ENCODE measurements around the gene SOX6. TPM values are rescaled to one million over a fixed set of nuclear protein-coding genes. Genes with fewer than 3 reads are reported as not detected.

Gene SOX6
- polyA plus RNA-seq, 1 donor from 2014 or later: 2.2 TPM

DNA sequence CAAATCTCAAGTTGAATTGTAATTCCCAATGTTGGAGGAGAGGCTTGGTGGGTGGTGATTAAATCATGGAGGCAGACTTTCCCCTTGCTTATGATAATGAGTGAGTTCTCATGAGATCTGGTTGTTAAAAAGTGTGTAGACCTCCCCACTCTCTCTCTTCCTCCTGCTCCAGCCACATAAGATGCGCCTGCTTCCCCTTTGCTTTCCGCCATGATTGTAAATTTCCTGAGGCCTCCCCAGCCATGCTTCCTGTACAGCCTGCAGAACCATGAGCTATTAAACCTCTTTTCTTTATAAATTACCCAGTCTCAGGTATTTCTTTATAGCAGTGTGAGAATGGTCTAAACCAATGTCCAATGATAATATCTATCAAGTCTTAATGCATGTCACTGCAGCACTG lies 34.2 kb downstream of the SOX6 start:
- H3K9me2 ChIP-seq (ENCODE audit: insufficient read depth, low read length): no peaks in the 10 kb centered on the region

DNA sequence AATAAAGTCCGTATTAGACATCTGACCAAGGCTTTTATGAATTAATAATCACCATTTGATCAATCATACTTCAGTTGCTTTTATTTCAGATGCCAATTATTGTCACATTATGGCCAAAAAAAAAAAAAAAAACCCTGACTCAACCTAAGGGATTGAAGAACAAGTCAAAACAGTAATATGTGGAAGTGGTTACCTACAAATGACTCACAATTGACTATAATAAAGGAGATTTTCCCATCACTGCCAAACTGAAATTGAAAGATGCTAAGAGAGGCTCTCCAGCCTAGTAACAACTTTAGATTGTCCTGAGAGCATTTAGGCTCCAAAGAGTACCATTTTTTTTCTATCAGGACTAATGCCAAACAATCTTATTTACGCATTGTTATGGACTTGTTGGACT lies 35.2 kb downstream of the SOX6 start:
- Histone ChIP-seq H2AFZ (ENCODE audit: low read depth, low read length) (no peak overlapping the region), H3K9me2 (ENCODE audit: insufficient read depth, low read length) (no peaks in the 10 kb centered on the region), H3K27ac (ENCODE audit: low read length) (no peak overlapping the region), H3F3A (ENCODE audit: insufficient read depth, low read length, poor library complexity, severe bottlenecking) (no peaks in the 10 kb centered on the region), H3K36me3 (ENCODE audit: insufficient read depth, low read length) (no peaks in the 10 kb centered on the region), H3K4me3 (ENCODE audit: low read length) (no peak overlapping the region), H4K20me1 (ENCODE audit: insufficient read depth) (no peaks in the 10 kb centered on the region), H3K4me2 (ENCODE audit: low read length) (no peak overlapping the region), H3K9me3 (ENCODE audit: low read length) (no peaks in the 10 kb centered on the region), H3K9ac (ENCODE audit: low read length) (no peak overlapping the region), H3K79me2 (replicated peaks; ENCODE audit: insufficient read depth, low read length) (no peaks in the 10 kb centered on the region), H3K27me3 (ENCODE audit: insufficient read depth, low read depth, low read length) (no peaks in the 10 kb centered on the region)
- no peak for TF ChIP-seq SMC3 (conservative IDR thresholded peaks at IDR 0.05; ENCODE audit: poor library complexity)
- TF ChIP-seq POLR2AphosphoS5 (IDR thresholded peaks at IDR 0.05): peak; percentile 46
- TF ChIP-seq, protein P1, sequence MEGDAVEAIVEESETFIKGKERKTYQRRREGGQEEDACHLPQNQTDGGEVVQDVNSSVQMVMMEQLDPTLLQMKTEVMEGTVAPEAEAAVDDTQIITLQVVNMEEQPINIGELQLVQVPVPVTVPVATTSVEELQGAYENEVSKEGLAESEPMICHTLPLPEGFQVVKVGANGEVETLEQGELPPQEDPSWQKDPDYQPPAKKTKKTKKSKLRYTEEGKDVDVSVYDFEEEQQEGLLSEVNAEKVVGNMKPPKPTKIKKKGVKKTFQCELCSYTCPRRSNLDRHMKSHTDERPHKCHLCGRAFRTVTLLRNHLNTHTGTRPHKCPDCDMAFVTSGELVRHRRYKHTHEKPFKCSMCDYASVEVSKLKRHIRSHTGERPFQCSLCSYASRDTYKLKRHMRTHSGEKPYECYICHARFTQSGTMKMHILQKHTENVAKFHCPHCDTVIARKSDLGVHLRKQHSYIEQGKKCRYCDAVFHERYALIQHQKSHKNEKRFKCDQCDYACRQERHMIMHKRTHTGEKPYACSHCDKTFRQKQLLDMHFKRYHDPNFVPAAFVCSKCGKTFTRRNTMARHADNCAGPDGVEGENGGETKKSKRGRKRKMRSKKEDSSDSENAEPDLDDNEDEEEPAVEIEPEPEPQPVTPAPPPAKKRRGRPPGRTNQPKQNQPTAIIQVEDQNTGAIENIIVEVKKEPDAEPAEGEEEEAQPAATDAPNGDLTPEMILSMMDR (IDR thresholded peaks at IDR 0.05; ENCODE audit: poor library complexity, severe bottlenecking): no peak
- TF ChIP-seq, protein P2, sequence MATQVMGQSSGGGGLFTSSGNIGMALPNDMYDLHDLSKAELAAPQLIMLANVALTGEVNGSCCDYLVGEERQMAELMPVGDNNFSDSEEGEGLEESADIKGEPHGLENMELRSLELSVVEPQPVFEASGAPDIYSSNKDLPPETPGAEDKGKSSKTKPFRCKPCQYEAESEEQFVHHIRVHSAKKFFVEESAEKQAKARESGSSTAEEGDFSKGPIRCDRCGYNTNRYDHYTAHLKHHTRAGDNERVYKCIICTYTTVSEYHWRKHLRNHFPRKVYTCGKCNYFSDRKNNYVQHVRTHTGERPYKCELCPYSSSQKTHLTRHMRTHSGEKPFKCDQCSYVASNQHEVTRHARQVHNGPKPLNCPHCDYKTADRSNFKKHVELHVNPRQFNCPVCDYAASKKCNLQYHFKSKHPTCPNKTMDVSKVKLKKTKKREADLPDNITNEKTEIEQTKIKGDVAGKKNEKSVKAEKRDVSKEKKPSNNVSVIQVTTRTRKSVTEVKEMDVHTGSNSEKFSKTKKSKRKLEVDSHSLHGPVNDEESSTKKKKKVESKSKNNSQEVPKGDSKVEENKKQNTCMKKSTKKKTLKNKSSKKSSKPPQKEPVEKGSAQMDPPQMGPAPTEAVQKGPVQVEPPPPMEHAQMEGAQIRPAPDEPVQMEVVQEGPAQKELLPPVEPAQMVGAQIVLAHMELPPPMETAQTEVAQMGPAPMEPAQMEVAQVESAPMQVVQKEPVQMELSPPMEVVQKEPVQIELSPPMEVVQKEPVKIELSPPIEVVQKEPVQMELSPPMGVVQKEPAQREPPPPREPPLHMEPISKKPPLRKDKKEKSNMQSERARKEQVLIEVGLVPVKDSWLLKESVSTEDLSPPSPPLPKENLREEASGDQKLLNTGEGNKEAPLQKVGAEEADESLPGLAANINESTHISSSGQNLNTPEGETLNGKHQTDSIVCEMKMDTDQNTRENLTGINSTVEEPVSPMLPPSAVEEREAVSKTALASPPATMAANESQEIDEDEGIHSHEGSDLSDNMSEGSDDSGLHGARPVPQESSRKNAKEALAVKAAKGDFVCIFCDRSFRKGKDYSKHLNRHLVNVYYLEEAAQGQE (IDR thresholded peaks at IDR 0.05; ENCODE audit: borderline replicate concordance): peak; percentile 52
- TF ChIP-seq RAD21 (conservative IDR thresholded peaks at IDR 0.05): no peak
- TF ChIP-seq EZH2 (IDR thresholded peaks at IDR 0.05; ENCODE audit: borderline replicate concordance, insufficient read depth, low read length, poor library complexity, severe bottlenecking): no peak
- no peak for TF ChIP-seq MXI1 (conservative IDR thresholded peaks at IDR 0.05; ENCODE audit: poor library complexity, severe bottlenecking)
- TF ChIP-seq EP300 (conservative IDR thresholded peaks at IDR 0.05; ENCODE audit: poor library complexity, severe bottlenecking): peak; percentile 79
- TF ChIP-seq TAF1 (IDR thresholded peaks at IDR 0.05; ENCODE audit: low read depth): no peak

More for the DNA sequence above, 34.2 kb downstream of the SOX6 start:
- TF ChIP-seq SMC3 (conservative IDR thresholded peaks at IDR 0.05; ENCODE audit: poor library complexity) (no peak), MXI1 (conservative IDR thresholded peaks at IDR 0.05; ENCODE audit: poor library complexity, severe bottlenecking) (no peak)
- Histone ChIP-seq H3K9me3 (ENCODE audit: low read length) (no peaks in the 10 kb centered on the region), H3K4me2 (ENCODE audit: low read length) (no peak overlapping the region), H3K9ac (ENCODE audit: low read length) (no peak overlapping the region), H3K79me2 (replicated peaks; ENCODE audit: insufficient read depth, low read length) (no peaks in the 10 kb centered on the region), H3K4me3 (ENCODE audit: low read length) (no peak overlapping the region), H3K27me3 (ENCODE audit: insufficient read depth, low read depth, low read length) (no peaks in the 10 kb centered on the region), H2AFZ (ENCODE audit: low read depth, low read length) (no peak overlapping the region), H4K20me1 (ENCODE audit: insufficient read depth) (no peaks in the 10 kb centered on the region), H3K27ac (ENCODE audit: low read length) (no peak overlapping the region), H3F3A (ENCODE audit: insufficient read depth, low read length, poor library complexity, severe bottlenecking) (no peaks in the 10 kb centered on the region), H3K36me3 (ENCODE audit: insufficient read depth, low read length) (no peaks in the 10 kb centered on the region)

DNA sequence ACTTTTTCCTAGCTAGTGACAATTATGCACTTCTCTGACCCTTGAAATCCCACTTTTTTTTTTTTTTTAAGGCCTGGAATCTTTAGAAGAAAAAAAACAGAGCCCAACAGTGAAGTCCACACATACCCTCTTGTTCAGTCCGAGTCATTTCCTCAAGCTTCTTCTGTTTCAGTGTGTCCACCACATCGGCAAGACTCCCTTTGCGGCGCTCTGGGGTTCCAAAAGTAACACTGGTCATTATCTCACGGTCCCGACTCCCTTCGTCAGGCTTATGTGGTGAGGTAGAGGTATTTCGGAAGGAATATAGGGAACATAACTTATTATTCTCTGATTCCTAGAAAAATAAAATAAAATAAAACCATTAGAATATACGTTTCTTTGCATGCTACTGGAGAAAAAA lies 38.0 kb downstream of the SOX6 start:
- Histone ChIP-seq H3K9me3 (ENCODE audit: low read length) (no peaks in the 10 kb centered on the region), H3K36me3 (ENCODE audit: insufficient read depth, low read length) (no peaks in the 10 kb centered on the region), H2AFZ (ENCODE audit: low read depth, low read length) (no peak overlapping the region), H3K4me2 (ENCODE audit: low read length) (no peak overlapping the region), H3K27ac (ENCODE audit: low read length) (no peak overlapping the region), H3K9ac (ENCODE audit: low read length) (no peak overlapping the region), H3K4me3 (ENCODE audit: low read length) (no peak overlapping the region), H3K27me3 (ENCODE audit: insufficient read depth, low read depth, low read length) (no peaks in the 10 kb centered on the region), H3F3A (ENCODE audit: insufficient read depth, low read length, poor library complexity, severe bottlenecking) (no peaks in the 10 kb centered on the region), H4K20me1 (ENCODE audit: insufficient read depth) (no peaks in the 10 kb centered on the region), H3K9me2 (ENCODE audit: insufficient read depth, low read length) (no peaks in the 10 kb centered on the region), H3K79me2 (replicated peaks; ENCODE audit: insufficient read depth, low read length) (no peaks in the 10 kb centered on the region)
- TF ChIP-seq EP300 (conservative IDR thresholded peaks at IDR 0.05; ENCODE audit: poor library complexity, severe bottlenecking): no peak
- no peak for TF ChIP-seq MXI1 (conservative IDR thresholded peaks at IDR 0.05; ENCODE audit: poor library complexity, severe bottlenecking)
- TF ChIP-seq, protein P2 (IDR thresholded peaks at IDR 0.05; ENCODE audit: borderline replicate concordance): no peak
- TF ChIP-seq, protein P1 (IDR thresholded peaks at IDR 0.05; ENCODE audit: poor library complexity, severe bottlenecking): no peak
- TF ChIP-seq POLR2AphosphoS5 (IDR thresholded peaks at IDR 0.05): no peak
- TF ChIP-seq TAF1 (IDR thresholded peaks at IDR 0.05; ENCODE audit: low read depth): no peak
- TF ChIP-seq RAD21 (conservative IDR thresholded peaks at IDR 0.05): no peak
- no peak for TF ChIP-seq EZH2 (IDR thresholded peaks at IDR 0.05; ENCODE audit: borderline replicate concordance, insufficient read depth, low read length, poor library complexity, severe bottlenecking)
- TF ChIP-seq SMC3 (conservative IDR thresholded peaks at IDR 0.05; ENCODE audit: poor library complexity): no peak
